Measurements from ENCODE around the gene USP54.

DNA sequence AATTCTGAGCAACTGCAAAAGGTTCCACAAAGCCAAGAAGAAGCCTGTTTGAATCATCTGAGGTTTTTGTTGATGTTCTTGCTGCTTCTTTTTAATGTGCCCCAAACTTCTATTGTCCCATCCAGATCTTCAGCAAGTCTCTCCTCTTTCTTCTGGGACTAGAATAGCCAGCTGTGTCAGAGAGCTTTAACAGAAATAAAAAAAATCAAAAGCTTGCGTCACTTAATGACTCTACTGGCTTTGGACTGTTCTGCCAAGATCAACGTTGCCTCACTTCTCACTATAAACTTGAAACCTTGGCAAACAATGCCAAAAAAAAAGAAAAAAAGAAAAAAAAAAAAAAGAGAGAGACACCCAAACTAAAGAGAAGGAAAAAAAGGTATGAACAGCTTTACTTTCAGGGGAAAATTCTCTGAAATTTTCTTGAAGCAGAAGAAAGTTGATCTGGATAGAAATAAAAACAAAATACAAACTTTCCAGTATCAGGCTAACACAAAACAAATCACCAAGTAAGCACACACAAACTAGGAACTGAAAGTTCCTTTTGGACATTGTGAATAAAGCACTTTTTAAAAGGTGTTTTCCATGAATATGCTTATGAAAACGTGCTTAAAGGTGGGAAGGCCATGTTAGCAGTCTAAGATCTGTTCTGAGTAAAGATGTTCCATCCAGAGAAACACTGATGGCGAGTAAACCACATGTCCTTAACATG, 14.8 kb downstream of the USP54 start:
- TF ChIP-seq POLR2A (IDR thresholded peaks at IDR 0.05) (peak; percentile 64), EP300 (IDR thresholded peaks at IDR 0.05) (no peak)
- TF ChIP-seq, protein P1, sequence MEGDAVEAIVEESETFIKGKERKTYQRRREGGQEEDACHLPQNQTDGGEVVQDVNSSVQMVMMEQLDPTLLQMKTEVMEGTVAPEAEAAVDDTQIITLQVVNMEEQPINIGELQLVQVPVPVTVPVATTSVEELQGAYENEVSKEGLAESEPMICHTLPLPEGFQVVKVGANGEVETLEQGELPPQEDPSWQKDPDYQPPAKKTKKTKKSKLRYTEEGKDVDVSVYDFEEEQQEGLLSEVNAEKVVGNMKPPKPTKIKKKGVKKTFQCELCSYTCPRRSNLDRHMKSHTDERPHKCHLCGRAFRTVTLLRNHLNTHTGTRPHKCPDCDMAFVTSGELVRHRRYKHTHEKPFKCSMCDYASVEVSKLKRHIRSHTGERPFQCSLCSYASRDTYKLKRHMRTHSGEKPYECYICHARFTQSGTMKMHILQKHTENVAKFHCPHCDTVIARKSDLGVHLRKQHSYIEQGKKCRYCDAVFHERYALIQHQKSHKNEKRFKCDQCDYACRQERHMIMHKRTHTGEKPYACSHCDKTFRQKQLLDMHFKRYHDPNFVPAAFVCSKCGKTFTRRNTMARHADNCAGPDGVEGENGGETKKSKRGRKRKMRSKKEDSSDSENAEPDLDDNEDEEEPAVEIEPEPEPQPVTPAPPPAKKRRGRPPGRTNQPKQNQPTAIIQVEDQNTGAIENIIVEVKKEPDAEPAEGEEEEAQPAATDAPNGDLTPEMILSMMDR (IDR thresholded peaks at IDR 0.05), result no peak

Data from ovary (tissue), 3 donors.